Ishikawa (cell line): ENCODE results near the gene EVX2.
A peak's percentile ranks its signal among the peaks of the same experiment; 100 is the strongest.

Source experiments
- CEBPB ChIP-seq: IDR thresholded peaks from 2 replicates; pipeline ENCODE4 v1.6.1; 2012
- CREB1 ChIP-seq: IDR thresholded peaks from 2 replicates; pipeline ENCODE4 v1.6.1; 2012; ENCODE audit warnings: low read depth
- EGR1 ChIP-seq: IDR thresholded peaks from 2 replicates; pipeline ENCODE4 v1.6.1; 2012
- EP300 ChIP-seq: IDR thresholded peaks from 2 replicates; pipeline ENCODE4 v1.6.1; 2012; ENCODE audit warnings: borderline replicate concordance
- FOXM1 ChIP-seq: IDR thresholded peaks from 2 replicates; pipeline ENCODE4 v1.6.1; 2012; ENCODE audit warnings: low read depth, borderline replicate concordance
- NFIC ChIP-seq: IDR thresholded peaks from 2 replicates; pipeline ENCODE4 v1.6.1; 2012
- RAD21 ChIP-seq: IDR thresholded peaks from 2 replicates; pipeline ENCODE4 v1.6.1; 2012; ENCODE audit warnings: low read depth
- TAF1 ChIP-seq: IDR thresholded peaks from 2 replicates; pipeline ENCODE4 v1.6.1; 2012; ENCODE audit warnings: low read depth, mild to moderate bottlenecking
- TCF12 ChIP-seq: IDR thresholded peaks from 2 replicates; pipeline ENCODE4 v1.6.1; 2012; ENCODE audit warnings: low read depth
- TEAD4 ChIP-seq: IDR thresholded peaks from 2 replicates; pipeline ENCODE4 v1.6.1; 2012
- YY1 ChIP-seq: IDR thresholded peaks from 2 replicates; pipeline ENCODE4 v1.6.1; 2012; ENCODE audit warnings: low read depth
- ZBTB7A ChIP-seq: IDR thresholded peaks from 2 replicates; pipeline ENCODE4 v1.6.1; 2012; ENCODE audit warnings: low read depth
- TF ChIP-seq, protein P1 (sequence below): IDR thresholded peaks from 2 replicates; pipeline ENCODE4 v1.6.1; 2012
- TF ChIP-seq, protein P2 (sequence below): IDR thresholded peaks from 2 replicates; pipeline ENCODE4 v1.6.1; 2012
- TF ChIP-seq, protein P3 (sequence below): IDR thresholded peaks from 2 replicates; pipeline ENCODE4 v1.6.1; 2012; ENCODE audit warnings: low read depth, mild to moderate bottlenecking

Gene EVX2

DNA sequence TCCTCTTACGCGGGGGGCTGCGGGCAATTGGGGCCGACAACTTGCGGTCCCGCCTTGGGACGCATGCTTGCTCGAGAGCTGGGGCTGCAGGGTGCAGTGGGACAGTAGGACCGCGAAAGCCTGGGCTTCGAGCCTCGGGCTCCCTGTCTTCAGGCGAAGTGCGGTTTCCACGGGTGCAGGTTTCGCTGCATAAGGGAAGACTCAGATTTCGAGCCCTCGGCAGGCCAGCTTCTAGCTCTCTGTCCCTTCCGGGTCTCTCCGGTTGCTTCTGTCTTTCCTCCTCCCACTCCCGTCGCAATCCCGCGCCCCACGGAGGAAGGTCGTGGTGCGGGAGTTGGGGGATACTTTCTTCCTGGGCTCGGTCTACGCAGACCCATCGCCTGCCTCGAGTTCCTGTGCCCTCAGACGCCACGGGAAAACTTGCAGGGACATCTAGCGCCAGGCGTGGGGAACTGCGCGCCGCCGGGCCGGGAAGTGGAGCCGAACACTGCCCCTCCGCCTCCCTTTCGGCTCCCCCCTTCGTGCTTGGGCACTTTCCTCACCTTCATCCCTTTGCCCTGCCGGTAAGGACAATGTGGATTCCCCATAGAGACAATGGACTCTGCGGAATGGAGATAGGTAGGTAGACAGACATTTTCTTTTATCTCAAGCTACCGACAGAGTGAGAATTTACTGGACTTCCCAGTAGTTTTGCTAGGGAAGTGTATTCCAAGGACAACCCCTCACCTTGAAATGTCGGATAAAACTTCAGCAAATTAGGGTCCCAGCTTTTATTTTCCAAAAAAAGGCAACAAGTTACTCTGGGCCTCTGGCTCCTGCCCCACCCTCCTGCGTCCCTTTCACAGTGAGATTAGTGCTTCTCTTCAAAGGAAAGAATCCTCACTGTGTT is 4.5 kb upstream of the EVX2 start:
- no peak for TF ChIP-seq FOXM1
- TF ChIP-seq NFIC = no peak
- no peak for TF ChIP-seq ZBTB7A
- no peak for TF ChIP-seq TEAD4
- no peak for TF ChIP-seq EP300
- TF ChIP-seq RAD21 = peak; percentile 65
- no peak for TF ChIP-seq CEBPB
- no peak for TF ChIP-seq CREB1
- no peak for TF ChIP-seq YY1

DNA sequence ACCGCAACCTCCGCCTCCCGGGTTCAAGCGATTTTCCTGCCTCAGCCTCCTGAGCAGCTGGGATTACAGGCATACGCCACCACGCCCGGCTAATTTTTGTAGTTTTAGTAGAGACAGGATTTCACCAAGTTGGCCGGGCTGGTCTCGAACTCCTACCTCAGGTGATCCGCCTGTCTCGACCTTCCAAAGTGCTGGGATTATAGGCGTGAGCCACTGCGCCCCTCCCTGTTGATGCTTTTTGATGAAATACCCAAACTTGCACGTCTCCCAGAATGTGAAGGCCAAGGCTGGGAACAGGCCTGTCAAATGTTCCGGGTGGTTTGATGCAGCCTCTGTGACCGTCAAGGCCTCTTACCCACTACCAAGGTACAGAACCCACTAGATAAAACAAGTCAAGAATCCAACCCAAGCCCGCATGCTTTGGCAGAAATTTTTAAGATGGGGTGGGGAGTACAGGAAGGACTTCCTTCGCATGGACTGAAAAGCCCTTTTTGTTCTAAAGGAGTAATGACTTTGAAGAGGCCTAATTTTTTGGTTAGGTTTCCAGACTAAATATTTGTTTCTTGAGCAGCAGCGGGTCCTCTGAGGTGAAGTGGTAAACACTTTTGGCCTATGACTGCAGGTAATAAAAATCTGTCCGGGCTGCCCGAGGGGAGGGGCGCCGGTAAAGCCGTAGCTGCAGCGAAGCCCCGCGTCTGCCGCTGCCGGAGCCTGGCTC is 3.7 kb upstream of the EVX2 start:
- TF ChIP-seq, protein P1, sequence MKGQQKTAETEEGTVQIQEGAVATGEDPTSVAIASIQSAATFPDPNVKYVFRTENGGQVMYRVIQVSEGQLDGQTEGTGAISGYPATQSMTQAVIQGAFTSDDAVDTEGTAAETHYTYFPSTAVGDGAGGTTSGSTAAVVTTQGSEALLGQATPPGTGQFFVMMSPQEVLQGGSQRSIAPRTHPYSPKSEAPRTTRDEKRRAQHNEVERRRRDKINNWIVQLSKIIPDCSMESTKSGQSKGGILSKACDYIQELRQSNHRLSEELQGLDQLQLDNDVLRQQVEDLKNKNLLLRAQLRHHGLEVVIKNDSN = no peak
- TF ChIP-seq TAF1 = no peak
- no peak for TF ChIP-seq CEBPB
- no peak for TF ChIP-seq TCF12
- TF ChIP-seq YY1 = no peak
- no peak for TF ChIP-seq EGR1

DNA sequence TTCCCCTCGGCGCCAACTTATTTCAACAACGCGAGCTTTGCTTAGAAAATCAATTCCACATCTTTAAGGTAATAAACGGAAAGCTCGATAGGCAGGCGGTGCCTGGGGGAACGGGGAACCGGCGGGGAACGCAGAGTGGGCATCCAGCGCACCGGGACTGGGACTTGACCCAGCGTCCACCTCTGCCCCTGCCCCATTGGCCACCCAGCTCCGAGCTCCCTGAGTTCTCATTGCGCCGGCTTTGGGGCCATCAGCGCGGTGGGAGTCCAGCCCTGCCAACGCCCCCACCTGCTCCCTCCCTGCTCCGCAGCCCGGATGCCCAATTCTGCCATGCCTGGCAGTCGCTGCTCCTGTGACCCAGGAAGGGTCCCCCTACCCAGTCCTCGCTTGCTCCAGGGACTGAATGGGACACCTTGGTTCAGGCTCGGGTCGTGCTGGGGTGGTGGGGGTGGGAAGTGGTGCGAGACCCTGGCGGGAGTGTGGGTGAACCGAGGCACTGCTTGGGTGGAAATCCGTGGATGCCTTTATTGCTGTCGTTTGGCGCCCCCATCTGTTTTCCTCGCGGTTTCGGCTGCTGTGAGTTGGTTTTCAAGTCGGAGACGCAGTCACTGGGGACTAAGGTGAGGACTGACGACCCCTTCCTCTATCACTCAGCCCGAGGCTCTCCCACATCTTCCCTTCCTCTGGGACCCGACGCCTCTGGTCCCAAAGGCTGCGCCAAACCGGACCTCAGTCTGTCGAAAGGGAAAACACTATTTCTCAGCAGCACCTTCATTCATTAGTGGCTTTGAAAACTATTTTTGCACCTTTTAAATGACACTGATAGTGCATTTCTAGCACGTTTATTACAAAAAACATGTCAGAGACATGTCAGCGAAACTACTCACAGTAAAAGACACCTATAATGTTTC is 2.4 kb upstream of the EVX2 start:
- TF ChIP-seq TAF1 = no peak
- TF ChIP-seq NFIC = no peak
- peak; percentile 61 for TF ChIP-seq RAD21

DNA sequence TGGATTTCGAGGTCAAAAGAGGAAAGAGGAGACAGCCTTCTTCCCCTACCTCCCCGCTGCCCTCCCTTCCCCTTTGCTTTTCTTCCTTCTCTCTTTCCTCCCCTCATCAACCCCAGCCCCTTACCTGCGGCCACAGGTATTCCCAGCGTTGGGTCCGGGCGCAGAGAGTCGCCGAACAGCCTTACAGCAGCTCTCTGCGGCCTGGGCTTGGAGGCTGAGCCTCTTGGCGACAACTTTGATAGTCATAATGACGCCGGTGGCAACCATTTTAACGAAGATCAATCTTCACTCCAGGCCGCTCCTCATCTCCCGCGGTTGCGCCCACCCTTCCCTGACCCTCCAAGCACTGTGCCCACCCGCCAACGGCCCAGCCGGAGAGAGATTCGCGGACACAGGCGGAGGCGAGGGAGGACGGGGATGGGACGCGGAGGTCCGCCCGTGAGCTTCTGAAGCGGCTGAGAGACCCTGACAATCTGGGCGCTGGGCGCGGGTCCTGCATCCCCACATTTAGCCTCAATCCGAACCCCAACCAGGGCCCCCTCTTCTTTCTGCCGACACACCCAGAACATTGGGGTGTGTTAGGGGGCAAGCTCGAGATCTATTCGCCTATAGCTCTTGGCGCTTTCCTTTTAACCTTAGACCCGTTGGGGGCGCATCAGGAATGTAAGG is 1.5 kb upstream of the EVX2 start:
- TF ChIP-seq, protein P2, sequence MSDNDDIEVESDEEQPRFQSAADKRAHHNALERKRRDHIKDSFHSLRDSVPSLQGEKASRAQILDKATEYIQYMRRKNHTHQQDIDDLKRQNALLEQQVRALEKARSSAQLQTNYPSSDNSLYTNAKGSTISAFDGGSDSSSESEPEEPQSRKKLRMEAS = no peak
- TF ChIP-seq TCF12 (no peak), RAD21 (no peak), CREB1 (no peak), TAF1 (no peak), YY1 (no peak), CEBPB (no peak), TEAD4 (no peak), ZBTB7A (no peak), FOXM1 (no peak), NFIC (no peak), EP300 (no peak)
- TF ChIP-seq, protein P3, sequence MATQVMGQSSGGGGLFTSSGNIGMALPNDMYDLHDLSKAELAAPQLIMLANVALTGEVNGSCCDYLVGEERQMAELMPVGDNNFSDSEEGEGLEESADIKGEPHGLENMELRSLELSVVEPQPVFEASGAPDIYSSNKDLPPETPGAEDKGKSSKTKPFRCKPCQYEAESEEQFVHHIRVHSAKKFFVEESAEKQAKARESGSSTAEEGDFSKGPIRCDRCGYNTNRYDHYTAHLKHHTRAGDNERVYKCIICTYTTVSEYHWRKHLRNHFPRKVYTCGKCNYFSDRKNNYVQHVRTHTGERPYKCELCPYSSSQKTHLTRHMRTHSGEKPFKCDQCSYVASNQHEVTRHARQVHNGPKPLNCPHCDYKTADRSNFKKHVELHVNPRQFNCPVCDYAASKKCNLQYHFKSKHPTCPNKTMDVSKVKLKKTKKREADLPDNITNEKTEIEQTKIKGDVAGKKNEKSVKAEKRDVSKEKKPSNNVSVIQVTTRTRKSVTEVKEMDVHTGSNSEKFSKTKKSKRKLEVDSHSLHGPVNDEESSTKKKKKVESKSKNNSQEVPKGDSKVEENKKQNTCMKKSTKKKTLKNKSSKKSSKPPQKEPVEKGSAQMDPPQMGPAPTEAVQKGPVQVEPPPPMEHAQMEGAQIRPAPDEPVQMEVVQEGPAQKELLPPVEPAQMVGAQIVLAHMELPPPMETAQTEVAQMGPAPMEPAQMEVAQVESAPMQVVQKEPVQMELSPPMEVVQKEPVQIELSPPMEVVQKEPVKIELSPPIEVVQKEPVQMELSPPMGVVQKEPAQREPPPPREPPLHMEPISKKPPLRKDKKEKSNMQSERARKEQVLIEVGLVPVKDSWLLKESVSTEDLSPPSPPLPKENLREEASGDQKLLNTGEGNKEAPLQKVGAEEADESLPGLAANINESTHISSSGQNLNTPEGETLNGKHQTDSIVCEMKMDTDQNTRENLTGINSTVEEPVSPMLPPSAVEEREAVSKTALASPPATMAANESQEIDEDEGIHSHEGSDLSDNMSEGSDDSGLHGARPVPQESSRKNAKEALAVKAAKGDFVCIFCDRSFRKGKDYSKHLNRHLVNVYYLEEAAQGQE = no peak

DNA sequence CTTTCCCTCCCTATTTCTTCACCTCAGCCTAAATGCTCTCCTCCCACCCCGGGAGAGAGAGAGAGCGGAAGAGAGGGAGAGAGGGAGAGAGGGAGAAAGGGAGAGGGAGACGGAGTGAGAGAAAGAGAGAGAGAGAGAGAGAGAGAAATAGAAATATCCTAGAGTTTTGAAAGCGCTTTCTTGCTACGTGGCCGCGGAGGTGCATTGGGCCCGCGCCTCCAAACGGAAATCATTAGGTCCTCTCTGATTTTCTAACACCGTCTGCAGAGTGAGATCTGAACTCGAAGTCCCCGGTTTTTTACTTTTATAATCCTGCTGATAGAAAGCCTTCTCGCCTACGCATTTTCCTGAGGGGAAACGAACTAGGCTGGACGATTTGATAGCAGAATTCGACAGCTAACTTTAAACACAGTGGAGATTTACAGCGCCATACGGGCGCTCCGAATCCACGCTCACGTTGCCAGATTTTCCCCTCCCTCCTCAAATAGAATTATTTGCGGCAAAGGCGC is 903 bp upstream of the EVX2 start:
- TF ChIP-seq ZBTB7A (no peak), EP300 (no peak), TCF12 (no peak), TEAD4 (no peak), TAF1 (no peak), NFIC (no peak), FOXM1 (no peak), YY1 (no peak), CEBPB (no peak), RAD21 (no peak), CREB1 (no peak), EGR1 (no peak)
- TF ChIP-seq, protein P2 = no peak
- TF ChIP-seq, protein P3 = no peak
- TF ChIP-seq, protein P1 = no peak
